NCI-H2196 treated with DMSO at 0.1 percent for 48 hours (cell line): Measurements from ENCODE around the gene PIR.
A peak's percentile ranks its signal among the peaks of the same experiment; 100 is the strongest.

ENCODE experiments used
- DNase-seq: peaks from one replicate; lab custom pipeline; 2025; ENCODE audit not compliant: unreplicated experiment; lab: John Stamatoyannopoulos, UW

Gene PIR

DNA sequence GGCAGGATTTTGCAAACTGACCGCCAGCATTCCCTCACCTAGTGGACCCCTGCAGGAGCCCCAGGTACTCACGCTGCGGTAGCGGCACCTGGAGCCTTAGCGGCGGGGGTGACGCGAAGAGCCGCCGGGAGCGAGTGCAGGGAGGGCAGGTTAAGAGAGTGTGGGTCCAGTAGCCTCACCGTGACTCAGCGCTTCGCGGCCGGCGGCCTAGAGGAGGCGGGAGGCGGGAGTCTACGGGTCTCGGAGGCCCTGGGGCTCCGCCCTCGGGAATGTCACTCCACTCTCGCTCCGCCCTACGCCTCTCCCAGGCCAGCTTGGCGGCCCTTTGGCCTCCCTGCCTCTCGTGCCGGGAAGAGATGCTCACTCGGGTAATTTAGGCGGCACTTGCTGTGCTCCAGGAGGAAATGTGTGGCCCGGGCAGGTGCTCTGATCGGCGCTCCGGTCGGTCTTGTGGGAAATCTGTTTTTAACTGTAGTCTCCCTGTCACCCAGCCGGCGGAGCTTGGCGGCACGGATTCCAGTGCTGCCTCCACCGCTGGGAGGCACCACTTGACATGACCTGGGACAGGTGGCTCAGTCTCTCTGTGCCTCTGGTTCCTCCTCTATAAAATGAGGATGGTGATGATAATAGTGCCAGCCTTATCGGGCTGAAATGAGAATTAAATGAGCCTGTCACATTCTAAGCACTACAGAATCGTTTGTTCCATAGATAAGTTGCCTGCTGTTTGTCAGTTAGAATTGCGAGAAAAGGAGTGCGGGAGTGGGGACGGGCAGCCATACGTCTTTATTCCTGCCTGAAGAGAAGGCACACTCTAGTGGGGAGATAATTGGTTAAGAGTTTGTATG lies at the start of gene PIR:
TSS of gene PIR (minus strand) at position 216 of the 845 bp plus-strand sequence. CDS start 2,076 bp downstream, outside the sequence.
- DNase-seq: peak; percentile 55

DNA sequence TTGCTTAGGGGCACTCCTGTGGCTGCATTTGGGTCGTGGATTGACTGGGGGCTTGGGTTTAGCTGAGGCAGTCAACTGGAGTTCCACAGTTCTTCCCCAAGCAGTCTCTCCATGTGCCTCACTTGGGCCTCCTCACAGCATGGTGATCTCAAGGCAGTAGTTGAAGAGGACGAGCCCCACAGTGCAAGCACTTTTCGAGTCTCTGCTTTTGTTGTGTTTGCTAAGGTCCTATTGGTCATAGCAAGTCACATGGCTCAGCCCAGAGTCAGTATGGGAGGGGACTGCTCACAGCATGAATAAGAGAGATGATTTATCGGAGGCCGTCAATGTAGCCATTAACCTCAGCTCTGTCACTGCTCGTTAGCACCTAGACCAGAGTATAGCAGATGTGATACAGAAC lies 37.2 kb upstream of the PIR start:
- DNase-seq: no peak

DNA sequence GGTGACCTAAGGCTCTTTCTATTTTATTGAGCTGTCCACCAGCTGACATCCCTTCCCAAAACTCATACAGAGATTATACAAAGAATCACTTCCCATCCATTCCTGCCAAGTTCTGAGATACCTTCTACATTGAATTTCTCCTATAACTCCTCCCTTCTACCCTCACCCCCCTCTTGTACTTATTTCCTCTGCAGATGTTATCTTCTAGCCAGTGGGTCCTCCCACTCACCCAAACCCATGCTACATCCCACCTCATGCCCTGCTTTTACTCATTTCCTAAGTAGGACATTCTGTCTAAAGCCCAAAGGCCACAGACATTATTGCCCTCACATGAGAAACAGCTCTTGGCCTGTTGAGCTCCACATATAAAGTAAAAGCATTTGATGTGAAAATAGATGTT lies 36.0 kb upstream of the PIR start:
- DNase-seq: no peak

DNA sequence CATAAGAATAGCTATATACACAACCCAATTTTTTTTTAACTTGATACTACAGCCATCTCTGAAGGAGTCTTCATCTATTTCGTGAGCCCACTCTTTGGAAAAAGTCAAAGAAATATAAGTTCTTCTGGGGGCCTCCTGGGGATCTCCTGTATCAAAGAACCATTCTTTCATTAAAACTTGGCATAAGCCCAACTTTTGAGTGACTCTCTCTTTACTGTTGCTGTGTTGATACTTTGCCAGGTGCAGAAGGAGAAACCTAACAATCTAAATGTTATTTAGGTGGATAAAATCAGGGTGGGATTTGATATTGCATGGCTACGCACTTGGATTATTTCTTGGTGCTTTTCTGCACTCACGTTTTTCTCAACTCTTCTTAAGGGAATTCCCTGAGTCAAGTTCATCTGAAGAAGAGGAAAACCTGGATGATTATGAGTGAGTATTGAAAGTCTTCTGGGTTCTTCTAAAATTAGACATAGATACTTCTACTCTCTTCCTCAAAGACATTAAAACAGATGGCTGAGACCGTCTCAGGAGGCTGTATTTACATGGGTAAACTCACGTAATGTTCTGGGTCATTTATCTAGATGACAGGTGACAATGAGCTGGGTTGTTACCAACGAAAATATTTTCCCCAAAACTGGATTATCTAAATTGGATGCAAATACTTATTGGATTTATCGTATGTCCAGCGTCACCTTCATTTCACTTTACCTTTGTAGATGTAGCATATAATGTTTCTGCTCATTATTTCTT lies 32.7 kb upstream of the PIR start:
- DNase-seq: no peak

DNA sequence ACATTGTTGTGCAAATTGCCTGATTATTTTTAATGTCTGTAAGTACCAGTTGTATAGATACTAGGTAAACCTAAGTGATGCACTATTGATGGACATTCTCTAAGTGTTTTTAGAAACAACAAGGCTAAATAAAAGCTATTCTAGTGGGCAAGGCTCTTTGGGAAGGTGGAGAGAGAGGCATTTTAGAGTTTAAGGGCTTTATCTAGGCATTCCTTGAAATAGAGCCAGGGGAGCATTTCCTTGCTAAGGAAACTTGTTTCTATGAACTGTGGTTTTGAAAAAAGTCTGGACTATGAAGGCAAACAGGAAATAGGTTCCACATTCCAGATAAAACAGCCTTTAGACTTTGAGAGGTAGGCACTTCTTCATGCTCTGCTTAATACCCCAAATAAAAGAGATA lies 31.3 kb upstream of the PIR start:
- no peak for DNase-seq

DNA sequence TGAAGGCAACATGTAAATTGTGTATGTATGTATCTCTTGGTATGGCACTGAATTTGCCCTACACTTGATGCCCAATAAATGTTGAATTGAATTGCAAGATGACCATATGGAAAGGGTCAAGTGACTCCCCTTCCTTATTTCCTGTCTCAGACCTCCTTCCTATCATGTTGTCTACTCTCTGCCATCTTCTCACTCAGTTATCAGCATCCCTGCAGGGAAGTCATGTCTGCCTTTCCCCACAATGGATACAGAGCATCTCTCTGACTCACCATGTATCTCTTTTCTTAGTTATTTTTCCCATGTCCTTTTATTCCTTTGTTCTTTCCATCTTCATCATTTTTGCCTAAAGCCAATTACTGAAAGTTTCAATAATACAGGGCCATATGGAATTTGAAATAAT lies 30.0 kb upstream of the PIR start:
- DNase-seq: no peak

DNA sequence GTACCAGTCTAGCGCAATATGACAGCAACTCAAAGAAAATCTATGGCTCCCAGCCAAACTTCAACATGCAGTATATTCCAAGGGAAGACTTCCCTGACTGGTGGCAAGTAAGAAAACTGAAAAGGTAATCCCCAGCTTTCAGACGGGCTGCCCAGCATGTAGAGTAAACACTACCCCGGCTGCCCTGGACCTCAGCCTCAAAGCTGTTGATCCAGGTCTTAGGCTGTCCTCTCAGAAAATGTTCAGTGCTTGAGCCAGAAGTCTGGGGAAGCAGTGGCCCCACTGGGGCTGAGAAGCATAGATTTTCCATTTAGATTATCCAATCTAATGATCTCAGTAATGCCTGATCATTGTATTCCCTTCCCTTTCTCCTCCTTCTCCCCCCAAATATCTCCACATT lies 29.3 kb upstream of the PIR start:
- no peak for DNase-seq

DNA sequence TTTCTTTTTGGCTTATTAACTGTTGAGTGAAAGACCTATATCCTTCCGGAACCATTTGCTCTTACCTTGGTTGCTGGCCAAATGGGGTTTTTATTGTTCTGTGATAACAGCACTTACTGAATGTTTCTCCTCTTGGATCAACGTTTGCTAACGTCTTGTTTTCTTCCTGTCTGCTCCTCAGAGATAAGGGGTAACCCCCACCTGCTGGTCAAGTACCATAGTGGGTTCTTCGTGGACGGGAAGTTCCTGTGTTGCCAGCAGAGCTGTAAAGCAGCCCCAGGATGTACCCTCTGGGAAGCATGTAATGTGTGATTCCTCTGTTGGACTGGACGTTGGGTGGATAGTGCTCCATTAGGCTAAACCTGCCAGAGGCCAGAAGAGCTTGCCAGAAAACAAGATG lies 22.8 kb upstream of the PIR start:
- DNase-seq: no peak

DNA sequence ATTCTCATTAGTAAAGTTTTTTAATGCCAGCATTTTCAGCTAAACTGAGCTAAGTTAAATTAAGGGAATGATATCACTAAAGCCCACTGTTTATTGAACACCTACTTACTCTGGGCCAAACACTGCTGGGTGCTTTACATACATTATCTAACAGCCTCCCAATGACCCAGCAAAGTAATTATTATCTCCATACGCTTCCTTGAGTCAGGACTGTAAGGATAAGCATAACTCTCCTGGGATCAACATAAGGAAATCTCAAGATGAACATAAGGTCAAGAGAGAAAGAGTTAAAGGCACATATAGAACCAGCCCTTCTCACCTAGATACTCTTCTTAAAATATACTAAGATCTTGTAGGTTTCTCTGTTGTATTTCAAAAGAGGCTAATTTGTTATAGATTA lies 21.1 kb upstream of the PIR start:
- no peak for DNase-seq

DNA sequence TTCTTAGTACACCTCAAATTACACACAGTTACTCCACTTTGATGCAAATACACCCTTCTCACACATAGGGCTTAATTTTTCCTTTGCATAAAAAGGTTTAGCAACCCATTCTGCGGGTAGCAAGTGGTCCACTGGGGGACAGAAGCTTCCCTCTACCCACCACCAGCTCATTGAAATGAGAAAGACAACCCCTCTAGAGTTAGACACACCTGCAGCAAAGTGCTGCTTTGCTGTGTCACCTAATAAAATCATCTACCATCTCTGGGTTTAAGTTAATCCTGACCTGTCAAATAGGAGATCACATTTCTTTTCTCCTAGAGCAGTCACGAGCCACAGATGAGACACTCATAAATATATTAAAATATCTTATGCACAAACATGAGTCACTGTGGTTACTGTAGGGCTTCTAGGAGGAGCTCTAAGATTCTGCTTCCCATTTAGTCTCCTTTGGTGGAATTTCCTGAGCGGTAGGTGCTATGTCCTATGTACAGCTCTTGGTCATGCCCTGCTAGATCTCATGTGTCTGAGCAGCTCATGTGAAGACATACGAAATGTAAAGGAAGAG lies 19.4 kb upstream of the PIR start:
- no peak for DNase-seq

DNA sequence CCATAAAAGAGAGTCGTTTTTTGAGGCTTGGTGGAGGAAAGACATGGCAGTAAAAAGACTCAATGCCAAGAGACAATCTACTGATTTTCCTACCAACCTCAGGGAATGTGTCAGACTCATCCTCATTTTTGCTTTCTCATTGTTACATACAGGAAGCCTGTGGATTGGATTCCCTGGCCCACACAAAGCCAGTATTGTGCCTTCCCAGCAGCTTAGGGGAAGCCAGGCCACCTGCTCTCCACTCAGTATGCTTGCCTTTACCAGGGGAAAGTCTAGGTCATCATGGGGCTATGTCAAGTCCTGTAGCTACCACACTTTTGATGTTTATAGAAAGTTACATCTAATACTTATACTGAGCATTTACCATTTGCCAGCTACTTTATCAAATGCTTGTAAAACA lies 18.4 kb upstream of the PIR start:
- DNase-seq: no peak

DNA sequence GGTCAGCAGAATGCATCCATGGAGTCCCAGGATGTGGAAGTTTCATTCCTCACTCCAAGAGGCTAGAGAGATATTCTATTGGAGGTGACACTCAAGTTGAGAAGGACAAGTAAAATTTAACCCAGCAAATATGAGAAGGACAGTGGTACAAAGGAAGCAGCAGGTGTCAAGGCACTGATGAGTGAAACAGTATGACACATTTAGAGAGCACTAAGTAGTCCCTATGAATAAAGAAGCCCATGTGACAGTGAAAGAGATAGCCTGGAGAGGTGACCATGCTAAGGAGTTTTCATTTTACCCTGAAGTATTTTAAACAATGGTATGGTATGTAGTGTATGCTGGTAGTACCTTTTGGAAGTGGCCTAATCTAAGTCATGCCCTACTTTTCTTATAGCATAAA lies 16.7 kb upstream of the PIR start:
- no peak for DNase-seq

DNA sequence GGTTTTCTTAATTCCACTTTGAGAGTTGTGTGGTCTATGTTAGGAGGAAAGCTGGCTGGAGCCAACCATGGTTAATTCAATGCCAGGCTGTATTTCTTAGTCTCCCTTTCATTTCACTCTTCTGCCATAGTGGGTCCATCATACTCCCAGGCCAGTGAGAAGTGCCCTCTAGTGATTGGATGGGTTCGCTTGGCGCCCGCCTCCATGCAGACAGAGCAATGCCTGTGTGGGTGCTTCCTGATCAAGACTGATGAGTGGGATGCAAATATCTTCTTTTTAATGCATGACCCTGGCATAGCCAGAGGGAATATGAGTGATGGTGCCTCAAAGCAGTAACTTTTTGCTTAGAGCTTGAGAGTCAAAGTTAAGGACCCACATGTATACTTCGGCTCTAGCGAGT lies 13.9 kb upstream of the PIR start:
- DNase-seq: no peak

DNA sequence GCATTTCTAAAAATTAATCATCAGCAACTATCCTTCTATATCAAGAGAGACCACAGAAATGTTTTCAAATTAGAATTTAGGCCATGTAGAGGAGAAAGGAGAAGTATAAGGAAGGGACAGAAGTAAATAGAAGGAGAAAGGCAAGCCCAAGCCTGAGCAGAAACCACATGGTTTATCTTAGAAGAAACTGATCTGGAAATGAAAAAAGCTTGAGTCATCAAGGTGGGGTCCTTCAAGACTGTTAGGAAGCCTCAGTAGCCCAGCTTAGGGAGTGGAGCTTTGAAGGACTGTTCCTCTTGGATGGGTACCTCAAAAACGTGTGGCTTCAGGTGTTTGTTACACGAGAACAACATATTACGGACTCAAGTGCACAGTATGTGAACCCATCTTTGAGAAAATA lies 12.0 kb upstream of the PIR start:
- DNase-seq: no peak

DNA sequence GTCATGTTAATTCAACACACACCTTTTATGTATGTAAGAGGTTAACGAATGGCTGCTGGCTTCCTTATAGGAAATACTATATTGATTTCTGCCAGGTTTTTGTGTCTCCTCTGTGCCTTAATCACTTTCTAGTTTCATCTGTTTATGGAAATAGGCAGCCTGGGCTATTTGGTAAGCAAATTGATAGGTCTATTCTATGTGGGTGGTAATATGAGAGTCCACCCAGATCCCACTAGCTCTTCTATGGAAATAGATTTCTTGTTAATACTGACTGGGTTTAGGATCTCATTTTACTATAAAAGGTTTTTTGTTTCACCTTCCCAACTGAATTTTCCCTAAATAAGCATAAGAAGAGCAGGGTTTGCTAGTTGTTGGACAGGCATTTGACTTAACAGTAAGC lies 11.5 kb upstream of the PIR start:
- DNase-seq: no peak

DNA sequence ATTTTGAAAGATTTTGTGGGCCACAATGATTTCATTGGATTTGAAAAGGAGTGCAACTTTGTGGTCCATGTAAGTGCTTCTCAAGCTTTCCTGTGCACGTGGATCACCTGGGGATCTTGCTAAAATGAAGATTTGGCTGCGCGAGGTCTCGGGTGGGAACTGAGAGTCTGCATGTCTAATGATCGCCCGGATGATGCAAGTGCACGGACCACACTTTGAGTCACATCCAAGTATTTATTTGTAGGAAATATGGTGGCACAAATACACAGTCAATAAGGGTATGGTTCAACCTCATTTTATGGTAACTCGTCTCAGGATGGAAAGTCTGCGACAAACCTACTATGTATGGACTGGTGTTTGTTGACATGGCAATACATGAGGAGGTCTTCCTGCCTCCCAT lies 8.4 kb upstream of the PIR start:
- no peak for DNase-seq

DNA sequence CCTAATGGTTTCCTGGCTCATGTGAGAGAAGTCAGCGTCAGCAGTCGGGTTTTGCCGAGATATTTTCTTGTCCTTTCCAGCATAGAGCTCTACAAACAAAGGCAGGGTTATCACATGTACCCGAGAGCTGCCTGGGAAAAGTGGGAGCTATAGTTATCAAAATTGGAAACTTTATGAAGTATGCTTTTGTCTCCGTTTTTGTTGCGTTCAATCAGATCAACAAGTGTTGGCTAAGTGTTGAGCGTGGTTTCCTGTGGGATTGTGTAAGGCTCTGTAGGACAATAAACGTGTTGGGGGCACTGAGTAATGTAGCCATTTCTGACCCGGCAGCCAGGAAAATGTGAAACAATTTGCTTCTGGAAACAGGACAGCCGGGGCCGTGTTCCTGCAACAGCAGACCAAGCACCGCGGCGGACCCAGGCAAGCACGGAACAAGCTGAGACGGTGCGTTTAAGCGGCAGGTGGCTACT lies 7.4 kb upstream of the PIR start, which contains the start of gene BMX:
TSS of gene BMX (plus strand) at position 311 of the 470 bp plus-strand sequence. CDS start 7,547 bp downstream, outside the sequence.
- no peak for DNase-seq

DNA sequence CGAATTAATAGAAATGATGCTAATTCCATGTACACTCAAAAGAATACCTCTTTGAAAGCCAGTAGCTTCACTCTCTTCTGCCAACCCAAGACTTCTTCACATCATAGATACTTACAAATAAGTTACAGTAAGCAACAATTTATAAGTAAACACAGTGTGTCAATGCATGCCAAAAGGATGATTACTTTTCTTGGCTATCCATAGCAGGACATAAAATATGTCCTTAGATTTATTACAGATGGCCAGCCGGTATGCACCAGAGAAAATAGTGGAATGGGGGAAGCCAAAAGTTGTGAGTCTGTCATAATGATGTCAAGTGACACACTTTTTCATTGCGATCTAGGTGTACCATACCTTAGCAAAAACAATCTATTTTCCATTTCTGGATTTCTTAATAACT lies 6.8 kb upstream of the PIR start:
- DNase-seq: no peak

DNA sequence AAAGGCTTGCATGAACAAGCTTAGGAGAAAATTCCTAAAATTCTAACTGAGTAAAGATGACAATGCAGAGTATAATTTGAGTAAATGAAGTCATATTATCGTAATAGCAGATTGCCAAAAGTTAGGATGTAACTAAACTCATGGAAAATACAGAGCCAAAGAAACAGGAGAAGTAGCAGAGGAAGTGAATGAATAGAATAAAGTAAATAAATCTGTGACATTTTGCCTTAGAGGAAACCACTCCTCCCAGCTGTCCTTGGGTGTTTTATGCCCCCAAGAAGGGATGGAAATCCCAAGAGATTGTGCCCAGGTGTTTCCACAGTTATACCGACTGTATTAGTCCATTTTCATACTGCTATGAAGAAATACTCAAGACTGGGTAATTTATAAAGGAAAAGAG lies 5.6 kb upstream of the PIR start:
- DNase-seq: no peak

DNA sequence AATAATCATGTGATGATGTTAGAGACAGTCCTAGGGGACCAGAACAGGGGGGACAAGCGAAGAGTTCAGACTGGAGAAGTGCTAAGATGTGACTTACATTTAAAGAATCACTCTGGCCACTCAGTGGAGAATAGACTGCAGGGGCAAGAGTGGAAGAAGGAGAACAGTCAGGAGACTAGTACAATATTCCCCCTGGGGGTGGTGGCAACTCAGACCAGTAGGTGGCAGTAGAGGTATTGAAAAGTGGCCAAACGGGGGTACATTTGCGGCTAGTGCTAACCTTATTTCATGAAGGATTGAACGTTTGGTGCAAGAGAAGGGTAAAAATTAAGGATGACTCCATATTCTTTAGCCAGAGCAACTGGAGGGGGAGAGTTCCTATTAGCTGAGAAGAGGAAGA lies 4.7 kb upstream of the PIR start:
- peak; percentile 1 for DNase-seq

DNA sequence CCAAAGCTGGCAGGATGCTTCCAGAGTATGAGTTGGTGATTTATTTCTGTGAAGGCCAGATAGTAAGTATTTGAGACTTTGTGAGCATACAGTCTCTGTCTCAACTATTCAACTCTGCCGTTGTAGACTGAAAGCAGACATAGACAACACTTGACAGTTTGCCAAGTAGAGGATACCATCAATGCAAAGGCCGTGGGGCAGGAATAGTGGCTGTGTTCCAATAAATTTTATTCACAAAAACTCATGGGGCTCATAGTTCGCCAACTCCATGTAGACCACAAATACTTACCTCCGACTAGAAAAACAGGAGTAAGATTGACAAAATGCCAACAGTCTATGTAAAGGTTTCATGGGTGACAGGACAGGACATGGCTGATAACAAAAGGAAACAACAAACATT lies 3.7 kb upstream of the PIR start:
- DNase-seq: no peak

DNA sequence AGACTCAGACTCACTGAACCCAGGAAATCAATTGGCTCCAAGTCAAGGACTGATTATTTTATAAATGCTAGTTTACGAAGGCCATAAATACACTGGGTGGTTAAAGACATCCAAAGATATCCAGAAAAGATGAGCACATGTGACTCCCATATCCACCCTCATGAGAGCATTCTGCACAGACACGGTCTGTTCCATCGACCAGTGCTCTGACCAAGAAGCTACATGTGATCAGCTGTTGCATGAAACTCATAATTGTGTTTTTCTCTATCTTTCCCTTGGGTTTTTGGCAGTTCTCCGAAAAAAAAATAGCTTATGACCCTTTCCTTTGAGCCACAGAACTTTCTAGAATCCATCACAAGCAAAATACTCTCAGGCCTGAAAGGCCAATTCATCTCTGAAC lies 2.7 kb upstream of the PIR start:
- DNase-seq: no peak
